ENCODE data around the gene SLC9B1. TPM values are rescaled to one million over a fixed set of nuclear protein-coding genes. Genes with fewer than 3 reads are reported as not detected.

The SLC9B1 gene
- total and polyA plus RNA-seq, 2 donors (not counting 1 experiment from before 2014, with no cell fraction given), result 2.1 to 2.2 TPM

GRCh38 chr4:103054030-103054429 lies 34.5 kb upstream of the SLC9B1 start:
- intact Hi-C loops (cut with micrococcal nuclease), result no loop called here
- POLR2A ChIA-PET, result no interaction called here
- Histone ChIP-seq H4K20me1 (ENCODE audit: control insufficient read depth, insufficient read depth, low read length, poor library complexity, severe bottlenecking) (no peaks in the 10 kb centered on the region), H3K79me2 (ENCODE audit: control insufficient read depth, insufficient read depth, low read length) (no peaks in the 10 kb centered on the region), H3K27ac (ENCODE audit: low read length in 2 of 2) (no peak overlapping the region), H3K9me3 (ENCODE audit: control extremely low read depth in 1 of 3, control insufficient read depth in 2 of 3, insufficient read depth in 1 of 3, low read length in 2 of 3) (peaks cover 0 to 7% (median 1%) of the 10 kb centered on the region in 3 donors), H3K9ac (ENCODE audit: low read length) (no peak overlapping the region), H2AFZ (ENCODE audit: insufficient read depth, low read depth, low read length, poor library complexity, severe bottlenecking) (no peak overlapping the region), H3K27me3 (replicated peaks in 1 of 4; ENCODE audit: control extremely low read depth in 1 of 4, control insufficient read depth in 3 of 4, insufficient read depth in 4 of 4, low read length in 3 of 4) (no peaks in the 10 kb centered on the region), H3K4me1 (ENCODE audit: control insufficient read depth in 2 of 2, insufficient read depth in 2 of 2, low read length in 2 of 2) (no peaks in the 10 kb centered on the region), H3K4me2 (replicated peaks; ENCODE audit: low read depth, low read length, poor library complexity, severe bottlenecking) (no peak overlapping the region), H3K36me3 (replicated peaks in 1 of 2; ENCODE audit: control extremely low read depth in 1 of 2, control insufficient read depth in 1 of 2, extremely low read depth in 1 of 2, insufficient read depth in 2 of 2, low read length in 1 of 2) (no peaks in the 10 kb centered on the region), H3K4me3 (ENCODE audit: control extremely low read depth in 1 of 5, extremely low read depth in 1 of 5, insufficient read depth in 1 of 5, low read depth in 2 of 5, low read length in 4 of 5) (no peak overlapping the region)
- H3K27me3 Mint-ChIP-seq, result no peaks in the 10 kb centered on the region
- no peak overlapping the region for H3K4me3 Mint-ChIP-seq
- no peaks in the 10 kb centered on the region for H3K4me1 Mint-ChIP-seq
- TF ChIP-seq CTCF (IDR thresholded peaks at IDR 0.05) (no peak), EZH2 (IDR thresholded peaks at IDR 0.05; ENCODE audit: borderline replicate concordance, insufficient read depth, low read depth, low read length, poor library complexity, severe bottlenecking) (no peak)
- H3K27ac Mint-ChIP-seq, result no peak overlapping the region
- CTCF ChIA-PET, result no interaction called here
- no peak for DNase-seq
- no peak for ATAC-seq (ENCODE audit: low read depth)
- WGBS (ENCODE audit: insufficient coverage), result 100% methylated on average over 1 of the region's 3 CpGs
- H3K9me3 Mint-ChIP-seq (ENCODE audit: insufficient read depth), result no peaks in the 10 kb centered on the region

- H3K36me3 ChIP-seq (replicated peaks in 1 of 2; ENCODE audit: control extremely low read depth in 1 of 2, control insufficient read depth in 1 of 2, extremely low read depth in 1 of 2, insufficient read depth in 2 of 2, low read length in 1 of 2), result no peaks in the 10 kb centered on the region
- no peaks in the 10 kb centered on the region for H3K4me1 ChIP-seq (ENCODE audit: control insufficient read depth in 2 of 2, insufficient read depth in 2 of 2, low read length in 2 of 2)
- H4K20me1 ChIP-seq (ENCODE audit: control insufficient read depth, insufficient read depth, low read length, poor library complexity, severe bottlenecking), result no peaks in the 10 kb centered on the region
- TF ChIP-seq EZH2 (IDR thresholded peaks at IDR 0.05; ENCODE audit: borderline replicate concordance, insufficient read depth, low read depth, low read length, poor library complexity, severe bottlenecking), result no peak
- no peak for TF ChIP-seq CTCF (IDR thresholded peaks at IDR 0.05)
- H3K9me3 ChIP-seq (ENCODE audit: control extremely low read depth in 1 of 3, control insufficient read depth in 2 of 3, insufficient read depth in 1 of 3, low read length in 2 of 3), result peaks cover 0 to 7% (median 1%) of the 10 kb centered on the region in 3 donors
- no peak overlapping the region for H3K4me2 ChIP-seq (replicated peaks; ENCODE audit: low read depth, low read length, poor library complexity, severe bottlenecking)
- no peak overlapping the region for H3K27ac ChIP-seq (ENCODE audit: low read length in 2 of 2)
- Mint-ChIP-seq H3K27ac (no peak overlapping the region), H3K4me3 (no peak overlapping the region), H3K4me1 (no peaks in the 10 kb centered on the region), H3K9me3 (ENCODE audit: insufficient read depth) (no peaks in the 10 kb centered on the region), H3K27me3 (no peaks in the 10 kb centered on the region)
- intact Hi-C loops (cut with micrococcal nuclease), result no loop called here
- H3K27me3 ChIP-seq (replicated peaks in 1 of 4; ENCODE audit: control extremely low read depth in 1 of 4, control insufficient read depth in 3 of 4, insufficient read depth in 4 of 4, low read length in 3 of 4), result no peaks in the 10 kb centered on the region
- H3K79me2 ChIP-seq (ENCODE audit: control insufficient read depth, insufficient read depth, low read length), result no peaks in the 10 kb centered on the region
- H3K4me3 ChIP-seq (ENCODE audit: control extremely low read depth in 1 of 5, extremely low read depth in 1 of 5, insufficient read depth in 1 of 5, low read depth in 2 of 5, low read length in 4 of 5), result no peak overlapping the region
- H2AFZ ChIP-seq (ENCODE audit: insufficient read depth, low read depth, low read length, poor library complexity, severe bottlenecking), result no peak overlapping the region
- H3K9ac ChIP-seq (ENCODE audit: low read length), result no peak overlapping the region
- ATAC-seq (ENCODE audit: low read depth) (no peak), DNase-seq (no peak)
- CTCF ChIA-PET, result interaction anchor here (0.8 to 1.0 kb wide), 2 partner anchors 38 to 39 kb away, joined by 3 to 5 read pairs; no protein-coding TSS in a partner anchor
- WGBS (ENCODE audit: insufficient coverage), result 100% methylated on average over 2 of the region's 3 CpGs
- POLR2A ChIA-PET, result interaction anchor here (0.7 kb wide), 1 partner anchor 19 kb away, joined by 5 read pairs; no protein-coding TSS in a partner anchor
These were observed 33.3 kb upstream of the SLC9B1 start for GRCh38 chr4:103052779-103053178.

All from B cell (primary cell).